Neural cell (in vitro differentiated cells): ENCODE data around the gene ANKRD13B. TPM values are rescaled to one million over a fixed set of nuclear protein-coding genes. Genes with fewer than 3 reads are reported as not detected.

Experiments used
- H2AFZ ChIP-seq: fragments of 200-600, 300-800 bp; sonication (generic), shearing (Covaris generic); 2 replicates; pipeline ENCODE4 v1.6.0; 2014; ENCODE audit warnings: low read depth, mild to moderate bottlenecking, antibody characterized with exemption, low read length, moderate library complexity
- H3F3A ChIP-seq: fragments of 200-600 bp; shearing (Covaris generic); 2 replicates; pipeline ENCODE4 v1.6.1; 2016; ENCODE audit warnings: mild to moderate bottlenecking, moderate library complexity, mixed read lengths, antibody characterized with exemption, low read length; ENCODE audit not compliant: insufficient read depth, poor library complexity, severe bottlenecking
- H3K27ac ChIP-seq: fragments of 200-600, 300-800 bp; sonication (generic), shearing (Covaris generic); 2 replicates; pipeline ENCODE4 v1.5.1; 2014; ENCODE audit warnings: mild to moderate bottlenecking, low read length, moderate library complexity
- H3K27me3 ChIP-seq: fragments of 300-800, 200-600 bp; sonication (generic), shearing (Covaris generic); 2 replicates; pipeline ENCODE4 v1.6.0; 2014; ENCODE audit warnings: mild to moderate bottlenecking, low read depth, low read length, moderate library complexity; ENCODE audit not compliant: insufficient read depth
- H3K36me3 ChIP-seq: fragments of 300-800, 200-600 bp; sonication (generic), shearing (Covaris generic); 2 replicates; pipeline ENCODE4 v1.5.1; 2014; ENCODE audit warnings: mild to moderate bottlenecking, antibody characterized with exemption, low read length, moderate library complexity; ENCODE audit not compliant: insufficient read depth
- H3K4me2 ChIP-seq: fragments of 300-800, 200-600 bp; sonication (generic), shearing (Covaris generic); 2 replicates; pipeline ENCODE4 v1.6.0; 2014; ENCODE audit warnings: mild to moderate bottlenecking, low read length
- H3K4me3 ChIP-seq: fragments of 300-800, 200-600 bp; sonication (generic), shearing (Covaris generic); 2 replicates; pipeline ENCODE4 v1.5.1; 2014; ENCODE audit warnings: mild to moderate bottlenecking, low read length, moderate library complexity
- H3K79me2 ChIP-seq: fragments of 200-600 bp; shearing (Covaris generic); replicated peaks from 2 replicates; pipeline ENCODE4 v1.6.0; 2014; ENCODE audit warnings: mild to moderate bottlenecking, low read length, moderate library complexity; ENCODE audit not compliant: insufficient read depth
- H3K9ac ChIP-seq: fragments of 300-800, 200-600 bp; sonication (generic), shearing (Covaris generic); 2 replicates; pipeline ENCODE4 v1.6.1; 2016; ENCODE audit warnings: mild to moderate bottlenecking, low read length, mixed read lengths
- H3K9me2 ChIP-seq: fragments of 200-600 bp; shearing (Covaris generic); 2 replicates; pipeline ENCODE4 v1.6.1; 2016; ENCODE audit warnings: mild to moderate bottlenecking, low read length, mixed read lengths; ENCODE audit not compliant: insufficient read depth
- H3K9me3 ChIP-seq: fragments of 200-600, 300-800 bp; sonication (generic), shearing (Covaris generic); 2 replicates; pipeline ENCODE4 v1.6.1; 2016; ENCODE audit warnings: mild to moderate bottlenecking, mixed run types, low read length, moderate library complexity, mixed read lengths
- H4K20me1 ChIP-seq: fragments of 200-600 bp; shearing (Covaris generic); 2 replicates; pipeline ENCODE4 v1.6.1; 2016; ENCODE audit warnings: mild to moderate bottlenecking, mixed run types; ENCODE audit not compliant: insufficient read depth
- CTCF ChIP-seq: fragments of 450-650 bp; IDR thresholded peaks from 2 replicates; pipeline ENCODE4 v1.5.1; 2014; ENCODE audit warnings: antibody characterized with exemption, mild to moderate bottlenecking, moderate library complexity; ENCODE audit not compliant: poor library complexity, severe bottlenecking
- EP300 ChIP-seq: fragments of 450-650 bp; conservative IDR thresholded peaks from 2 replicates; pipeline ENCODE4 v1.6.1; 2014; ENCODE audit warnings: antibody characterized with exemption, mild to moderate bottlenecking, moderate library complexity; ENCODE audit not compliant: poor library complexity, severe bottlenecking
- EZH2 ChIP-seq: fragments of 200-600, 300-800 bp; shearing (Covaris generic), sonication (generic); IDR thresholded peaks from 2 replicates; pipeline ENCODE4 v1.6.1; 2014; ENCODE audit warnings: antibody characterized with exemption, low read length, borderline replicate concordance, mild to moderate bottlenecking; ENCODE audit not compliant: insufficient read depth, poor library complexity, severe bottlenecking
- MXI1 ChIP-seq: fragments of 450-650 bp; conservative IDR thresholded peaks from 2 replicates; pipeline ENCODE4 v1.6.1; 2014; ENCODE audit warnings: antibody characterized with exemption, mild to moderate bottlenecking; ENCODE audit not compliant: poor library complexity, severe bottlenecking
- POLR2AphosphoS5 ChIP-seq: IDR thresholded peaks from 2 replicates; pipeline ENCODE4 v1.6.1; 2012
- RAD21 ChIP-seq: fragments of 450-650 bp; conservative IDR thresholded peaks from 2 replicates; pipeline ENCODE4 v1.6.1; 2014; ENCODE audit warnings: antibody characterized with exemption, mild to moderate bottlenecking, moderate library complexity
- REST ChIP-seq: IDR thresholded peaks from 2 replicates; pipeline ENCODE4 v1.6.1; 2012; ENCODE audit warnings: borderline replicate concordance
- SMC3 ChIP-seq: fragments of 450-650 bp; conservative IDR thresholded peaks from 2 replicates; pipeline ENCODE4 v1.6.1; 2014; ENCODE audit warnings: antibody characterized with exemption, mild to moderate bottlenecking, moderate library complexity; ENCODE audit not compliant: poor library complexity
- TAF1 ChIP-seq: IDR thresholded peaks from 2 replicates; pipeline ENCODE4 v1.6.1; 2012; ENCODE audit warnings: low read depth
- polyA plus RNA-seq: library from polyadenylated mRNA; depleted of rRNA; stranded (reverse); fragments of >200 nt; gene quantifications from 2 replicates; pipeline ENCODE4 v1.2.3, GENCODE V29; 2014

Gene ANKRD13B
- polyA plus RNA-seq, 1 donor from 2014 or later, result 35.0 TPM

- Histone ChIP-seq H4K20me1 (no peaks in the 10 kb centered on the region), H3K9me3 (no peaks in the 10 kb centered on the region), H3K4me2 (no peak overlapping the region), H3K27me3 (no peaks in the 10 kb centered on the region), H2AFZ (no peak overlapping the region), H3K27ac (peak overlapping the region; percentile 45), H3K9ac (no peak overlapping the region), H3F3A (no peaks in the 10 kb centered on the region), H3K36me3 (no peaks in the 10 kb centered on the region), H3K79me2 (no peaks in the 10 kb centered on the region), H3K9me2 (no peaks in the 10 kb centered on the region), H3K4me3 (peak overlapping the region; percentile 29)
- TF ChIP-seq CTCF (no peak), RAD21 (no peak), POLR2AphosphoS5 (no peak), EZH2 (no peak), MXI1 (peak; percentile 19), TAF1 (no peak)
These were observed 47.5 kb downstream of the ANKRD13B start for GRCh38 chr17:29640413-29640812.

- Histone ChIP-seq H2AFZ (no peak overlapping the region), H4K20me1 (no peaks in the 10 kb centered on the region), H3K79me2 (no peaks in the 10 kb centered on the region), H3K9ac (no peak overlapping the region), H3K36me3 (no peaks in the 10 kb centered on the region), H3K27ac (peak overlapping the region; percentile 45), H3K4me3 (no peak overlapping the region), H3K4me2 (no peak overlapping the region), H3K27me3 (no peaks in the 10 kb centered on the region), H3F3A (no peaks in the 10 kb centered on the region), H3K9me3 (no peaks in the 10 kb centered on the region), H3K9me2 (no peaks in the 10 kb centered on the region)
- TF ChIP-seq RAD21, result no peak
- TF ChIP-seq MXI1, result no peak
- TF ChIP-seq EZH2, result no peak
- TF ChIP-seq SMC3, result no peak
These were observed 48.2 kb downstream of the ANKRD13B start for GRCh38 chr17:29640981-29641642.

- Histone ChIP-seq H3K27ac (no peak overlapping the region), H3K79me2 (no peaks in the 10 kb centered on the region)
These were observed 49.3 kb downstream of the ANKRD13B start for GRCh38 chr17:29642171-29642611.

More at GRCh38 chr17:29642171-29642611, 49.3 kb downstream of the ANKRD13B start:
- no peaks in the 10 kb centered on the region for H3K27me3 ChIP-seq
- H3K4me3 ChIP-seq, result no peak overlapping the region
- no peaks in the 10 kb centered on the region for H3K9me3 ChIP-seq
- H3K9ac ChIP-seq, result no peak overlapping the region
- H4K20me1 ChIP-seq, result no peaks in the 10 kb centered on the region
- H3K36me3 ChIP-seq, result no peaks in the 10 kb centered on the region
- H3K4me2 ChIP-seq, result no peak overlapping the region
- H3F3A ChIP-seq, result no peaks in the 10 kb centered on the region
- TF ChIP-seq POLR2AphosphoS5 (no peak), RAD21 (no peak), REST (no peak), MXI1 (no peak), TAF1 (no peak), EP300 (no peak), SMC3 (no peak), CTCF (no peak), EZH2 (no peak)
- H2AFZ ChIP-seq, result no peak overlapping the region
- H3K9me2 ChIP-seq, result no peaks in the 10 kb centered on the region
